ENCODE measurements around the gene HOXC4. TPM values are rescaled to one million over a fixed set of nuclear protein-coding genes. Genes with fewer than 3 reads are reported as not detected.

The HOXC4 gene
- total RNA-seq (1 to 10 TPM in 1 of 4 donors, under 1 TPM in 2, not detected in 1; 0.66 to 1.2 (median 0.71) TPM), polyA plus RNA-seq (under 1 TPM in 1 of 3 donors, not detected in 2; 0.38 TPM)

DNA sequence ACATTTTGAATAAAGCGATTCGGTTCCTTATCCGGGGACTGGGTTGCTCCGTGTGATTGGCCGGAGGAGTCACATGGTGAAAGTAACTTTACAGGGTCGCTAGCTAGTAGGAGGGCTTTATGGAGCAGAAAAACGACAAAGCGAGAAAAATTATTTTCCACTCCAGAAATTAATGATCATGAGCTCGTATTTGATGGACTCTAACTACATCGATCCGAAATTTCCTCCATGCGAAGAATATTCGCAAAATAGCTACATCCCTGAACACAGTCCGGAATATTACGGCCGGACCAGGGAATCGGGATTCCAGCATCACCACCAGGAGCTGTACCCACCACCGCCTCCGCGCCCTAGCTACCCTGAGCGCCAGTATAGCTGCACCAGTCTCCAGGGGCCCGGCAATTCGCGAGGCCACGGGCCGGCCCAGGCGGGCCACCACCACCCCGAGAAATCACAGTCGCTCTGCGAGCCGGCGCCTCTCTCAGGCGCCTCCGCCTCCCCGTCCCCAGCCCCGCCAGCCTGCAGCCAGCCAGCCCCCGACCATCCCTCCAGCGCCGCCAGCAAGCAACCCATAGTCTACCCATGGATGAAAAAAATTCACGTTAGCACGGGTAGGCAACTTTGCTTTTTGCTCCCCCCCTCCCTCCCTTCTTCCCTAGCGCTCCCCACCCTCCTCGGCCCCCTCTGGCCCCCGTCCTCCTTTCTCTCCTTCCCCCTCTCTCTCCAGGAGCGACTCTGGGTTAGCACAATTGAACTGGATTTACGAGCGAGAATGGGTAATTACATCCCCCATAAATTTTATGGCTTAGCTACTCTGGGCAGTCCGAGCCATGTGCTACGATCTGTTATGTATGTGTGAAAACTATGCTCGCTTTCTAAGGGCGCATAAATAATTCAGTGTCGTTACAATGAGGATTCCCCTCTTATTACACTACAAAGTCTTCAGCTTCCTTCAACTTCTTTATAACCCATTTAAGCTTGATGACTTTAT, at the start of gene HOXC4:
TSS of gene HOXC4 (plus strand) at position 85 of the 991 bp plus-strand sequence. CDS start at position 173, 88 bp downstream.
- H3K27ac ChIP-seq, result peak within 1 kb of the TSS; percentile 58 to 69 (median 62)
- H3K4me1 ChIP-seq, result peaks cover 0 to 41% (median 35%) of the 10 kb centered on the region in 4 donors
- intact Hi-C loops (cut with DNase I), result loop anchor here (2.0 to 5.0 kb wide), 3 partner anchors 25 to 138 kb away; no protein-coding TSS in a partner anchor
- H3K36me3 ChIP-seq, result no peaks in the 10 kb centered on the region
- peak within 1 kb of the TSS; percentile 40 to 61 (median 52) for H3K4me3 ChIP-seq
- TF ChIP-seq, protein P1, sequence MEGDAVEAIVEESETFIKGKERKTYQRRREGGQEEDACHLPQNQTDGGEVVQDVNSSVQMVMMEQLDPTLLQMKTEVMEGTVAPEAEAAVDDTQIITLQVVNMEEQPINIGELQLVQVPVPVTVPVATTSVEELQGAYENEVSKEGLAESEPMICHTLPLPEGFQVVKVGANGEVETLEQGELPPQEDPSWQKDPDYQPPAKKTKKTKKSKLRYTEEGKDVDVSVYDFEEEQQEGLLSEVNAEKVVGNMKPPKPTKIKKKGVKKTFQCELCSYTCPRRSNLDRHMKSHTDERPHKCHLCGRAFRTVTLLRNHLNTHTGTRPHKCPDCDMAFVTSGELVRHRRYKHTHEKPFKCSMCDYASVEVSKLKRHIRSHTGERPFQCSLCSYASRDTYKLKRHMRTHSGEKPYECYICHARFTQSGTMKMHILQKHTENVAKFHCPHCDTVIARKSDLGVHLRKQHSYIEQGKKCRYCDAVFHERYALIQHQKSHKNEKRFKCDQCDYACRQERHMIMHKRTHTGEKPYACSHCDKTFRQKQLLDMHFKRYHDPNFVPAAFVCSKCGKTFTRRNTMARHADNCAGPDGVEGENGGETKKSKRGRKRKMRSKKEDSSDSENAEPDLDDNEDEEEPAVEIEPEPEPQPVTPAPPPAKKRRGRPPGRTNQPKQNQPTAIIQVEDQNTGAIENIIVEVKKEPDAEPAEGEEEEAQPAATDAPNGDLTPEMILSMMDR (IDR thresholded peaks at IDR 0.05), result no peak
- TF ChIP-seq POLR2AphosphoS5 (IDR thresholded peaks at IDR 0.05) (peak in 1 of 4 donors; percentile 7), POLR2A (IDR thresholded peaks at IDR 0.05) (no peak), EP300 (IDR thresholded peaks at IDR 0.05) (no peak)
- H3K9me3 ChIP-seq, result no peaks in the 10 kb centered on the region
- WGBS, 2 donors, result 5 to 9% methylated on average over 52 of the region's 52 CpGs
- peaks cover 28 to 72% (median 56%) of the 10 kb centered on the region in 3 donors for H3K27me3 ChIP-seq
- no peak for DNase-seq

DNA sequence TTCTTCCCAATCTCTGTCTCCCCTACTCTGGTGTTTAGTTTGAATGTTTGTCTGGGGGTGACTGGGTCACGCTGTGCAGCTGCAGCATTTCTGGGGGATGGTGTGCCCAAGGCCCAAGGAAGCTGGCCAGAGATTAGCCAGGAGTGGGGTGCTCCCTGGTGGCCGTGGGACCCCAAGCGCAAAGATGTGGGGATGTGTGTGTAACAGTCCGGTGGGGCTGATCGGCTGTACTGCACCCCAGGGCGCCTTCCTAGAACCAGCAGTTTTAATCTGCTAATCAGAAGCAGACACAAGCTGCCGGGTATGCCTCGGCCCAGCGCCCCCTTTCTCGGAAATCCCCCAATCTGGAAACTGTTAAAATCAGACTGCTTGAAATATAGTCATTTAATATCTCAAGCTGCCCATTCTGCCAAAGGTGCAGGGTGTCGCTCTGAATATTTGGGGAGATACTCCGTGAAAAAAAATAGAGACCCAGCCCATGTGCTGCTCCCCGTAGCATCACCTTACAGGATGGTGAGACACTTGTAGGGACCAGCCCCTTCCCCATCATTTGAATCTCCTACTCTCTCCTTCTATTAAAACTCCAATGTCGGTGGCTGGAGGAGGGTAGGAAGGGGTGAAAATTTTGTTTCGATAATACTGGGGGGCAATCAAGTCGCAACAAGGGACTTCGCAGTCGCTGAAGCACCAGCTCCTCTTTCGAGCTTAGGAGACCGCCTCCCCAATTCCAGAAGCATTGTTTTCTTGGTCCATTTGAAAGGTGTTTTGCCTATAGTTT, 49.4 kb upstream of the HOXC4 start:
- no peaks in the 10 kb centered on the region for H3K9me3 ChIP-seq
- no peaks in the 10 kb centered on the region for H3K36me3 ChIP-seq
- TF ChIP-seq POLR2A (IDR thresholded peaks at IDR 0.05) (no peak), EP300 (IDR thresholded peaks at IDR 0.05) (no peak), POLR2AphosphoS5 (IDR thresholded peaks at IDR 0.05) (no peak)
- TF ChIP-seq, protein P1 (IDR thresholded peaks at IDR 0.05), result no peak
- intact Hi-C loops (cut with DNase I), result loop anchor here (10.0 kb wide), 1 partner anchor 371 kb away; no protein-coding TSS in a partner anchor
- H3K4me1 ChIP-seq, result peaks cover 0 to 27% (median 24%) of the 10 kb centered on the region in 4 donors
- WGBS, 2 donors, result 27 to 44% methylated on average over 20 of the region's 20 CpGs
- no peak for DNase-seq
- H3K27ac ChIP-seq, result no peak overlapping the region
- peaks cover 85 to 100% (median 99%) of the 10 kb centered on the region in 3 donors for H3K27me3 ChIP-seq
- H3K4me3 ChIP-seq, result no peak overlapping the region

DNA sequence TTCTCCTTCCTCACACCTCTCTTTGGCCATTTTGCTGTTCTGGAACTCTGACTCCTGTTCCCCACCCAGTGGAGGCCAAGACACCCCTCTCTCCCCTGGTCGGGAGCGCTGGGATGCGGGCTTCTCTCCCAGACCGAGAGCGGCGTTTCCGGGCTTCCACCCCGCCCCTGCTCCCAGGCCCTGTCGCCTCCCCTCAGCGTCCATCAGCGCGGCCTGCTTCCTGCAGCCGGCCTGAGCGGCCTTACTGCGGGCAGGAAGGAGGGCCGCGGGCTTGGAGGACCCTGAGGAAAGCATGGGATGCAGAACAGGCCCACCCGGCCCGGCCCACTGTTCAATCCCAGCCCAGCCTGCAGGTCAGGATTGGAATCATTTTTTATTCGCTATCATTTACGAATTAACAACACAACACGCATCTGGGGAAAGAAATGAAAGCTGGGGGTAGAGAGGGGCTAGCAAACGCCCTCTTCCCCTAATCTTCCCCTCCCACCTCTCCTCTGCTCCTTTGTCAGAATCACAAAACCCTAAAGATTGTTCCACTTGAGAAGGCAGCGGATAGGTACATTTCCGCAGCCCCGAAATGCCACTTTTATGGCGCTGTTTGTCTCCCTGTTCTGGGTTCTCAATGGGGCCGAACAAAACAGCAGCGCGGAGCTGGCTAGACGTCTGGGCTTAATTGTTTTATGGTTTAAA, 48.6 kb upstream of the HOXC4 start:
- Histone ChIP-seq H3K4me3 (no peak overlapping the region), H3K27ac (no peak overlapping the region), H3K27me3 (peaks cover 83 to 100% (median 99%) of the 10 kb centered on the region in 3 donors), H3K9me3 (no peaks in the 10 kb centered on the region), H3K4me1 (peaks cover 0 to 26% (median 23%) of the 10 kb centered on the region in 4 donors), H3K36me3 (no peaks in the 10 kb centered on the region)
- no peak for DNase-seq
- intact Hi-C loops (cut with DNase I), result loop anchor here (10.0 kb wide), 1 partner anchor 370 kb away; no protein-coding TSS in a partner anchor
- 8 to 9% methylated on average over 31 of the region's 31 CpGs for WGBS, 2 donors
- TF ChIP-seq POLR2AphosphoS5 (IDR thresholded peaks at IDR 0.05), result no peak
- TF ChIP-seq EP300 (IDR thresholded peaks at IDR 0.05), result no peak
- TF ChIP-seq, protein P1 (IDR thresholded peaks at IDR 0.05), result no peak
- no peak for TF ChIP-seq POLR2A (IDR thresholded peaks at IDR 0.05)

DNA sequence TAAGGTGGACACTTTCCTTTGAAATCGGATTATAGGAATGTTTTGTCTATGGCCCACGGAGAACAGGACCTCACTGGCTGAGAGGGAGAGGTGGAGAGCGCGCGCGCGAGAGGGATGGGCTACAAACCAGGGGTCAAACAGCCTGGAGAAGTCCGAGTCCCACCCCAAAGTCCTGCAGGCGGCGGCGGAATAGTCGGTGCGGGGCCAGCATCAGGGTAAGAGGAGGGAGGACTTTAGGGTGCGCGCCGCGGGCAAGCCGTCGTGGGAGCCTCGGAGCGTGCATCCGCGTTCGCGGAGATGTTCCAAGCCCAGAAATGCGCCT, 48.1 kb upstream of the HOXC4 start:
- Histone ChIP-seq H3K36me3 (no peaks in the 10 kb centered on the region), H3K4me3 (no peak overlapping the region), H3K27me3 (peaks cover 83 to 100% (median 99%) of the 10 kb centered on the region in 3 donors), H3K4me1 (peaks cover 0 to 20% (median 18%) of the 10 kb centered on the region in 4 donors), H3K27ac (no peak overlapping the region), H3K9me3 (no peaks in the 10 kb centered on the region)
- intact Hi-C loops (cut with DNase I), result loop anchor here (10.0 kb wide), 1 partner anchor 369 kb away; no protein-coding TSS in a partner anchor
- 4 to 5% methylated on average over 26 of the region's 26 CpGs for WGBS, 2 donors
- TF ChIP-seq, protein P1 (IDR thresholded peaks at IDR 0.05), result no peak
- TF ChIP-seq EP300 (IDR thresholded peaks at IDR 0.05) (no peak), POLR2A (IDR thresholded peaks at IDR 0.05) (no peak), POLR2AphosphoS5 (IDR thresholded peaks at IDR 0.05) (no peak)
- no peak for DNase-seq

Measured in sigmoid colon (tissue), 7 donors.